HG03064 (cell line): ENCODE data around the gene RAI14.
"Not testable (repeated sequence)": the region's sequence is repeated elsewhere in the genome, so short reads cannot be mapped to it uniquely, and the experiment has no call there.

Experiments used
- ATAC-seq: cut with Tn5 transposase; IDR thresholded peaks from one replicate; pipeline ENCODE4 v1.9.1; 2021; ENCODE audit warnings: low read depth; ENCODE audit not compliant: unreplicated experiment

Gene RAI14

DNA sequence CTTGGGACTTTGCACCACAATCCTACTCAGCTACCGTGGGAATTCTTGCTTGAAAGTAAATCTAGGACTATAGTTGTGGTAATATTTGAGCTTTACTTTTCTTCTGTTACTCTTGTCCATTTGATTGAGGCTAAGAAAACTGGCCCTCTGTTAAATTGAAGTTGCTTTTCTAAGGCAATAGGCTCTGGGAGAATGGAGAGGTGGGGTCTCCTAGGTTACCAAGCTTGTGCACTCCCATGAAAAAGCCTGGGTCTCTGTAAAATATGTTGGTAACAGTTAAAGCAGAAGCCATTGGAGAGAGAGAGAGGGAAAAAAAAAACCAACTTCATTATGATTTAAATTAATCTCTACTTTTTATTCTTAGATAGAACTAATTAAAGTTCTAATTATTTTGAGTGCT is 68.6 kb downstream of the RAI14 start:
- ATAC-seq = no peak

- not testable (repeated sequence) for ATAC-seq
These were observed 71.1 kb downstream of the RAI14 start for GRCh38 chr5:34727166-34727749.

- ATAC-seq = no peak
These were observed 72.1 kb downstream of the RAI14 start for GRCh38 chr5:34728236-34728635.

- ATAC-seq = no peak
These were observed 75.5 kb downstream of the RAI14 start for GRCh38 chr5:34731435-34732232.

- ATAC-seq = no peak
These were observed 78.2 kb downstream of the RAI14 start for GRCh38 chr5:34734326-34734725.

DNA sequence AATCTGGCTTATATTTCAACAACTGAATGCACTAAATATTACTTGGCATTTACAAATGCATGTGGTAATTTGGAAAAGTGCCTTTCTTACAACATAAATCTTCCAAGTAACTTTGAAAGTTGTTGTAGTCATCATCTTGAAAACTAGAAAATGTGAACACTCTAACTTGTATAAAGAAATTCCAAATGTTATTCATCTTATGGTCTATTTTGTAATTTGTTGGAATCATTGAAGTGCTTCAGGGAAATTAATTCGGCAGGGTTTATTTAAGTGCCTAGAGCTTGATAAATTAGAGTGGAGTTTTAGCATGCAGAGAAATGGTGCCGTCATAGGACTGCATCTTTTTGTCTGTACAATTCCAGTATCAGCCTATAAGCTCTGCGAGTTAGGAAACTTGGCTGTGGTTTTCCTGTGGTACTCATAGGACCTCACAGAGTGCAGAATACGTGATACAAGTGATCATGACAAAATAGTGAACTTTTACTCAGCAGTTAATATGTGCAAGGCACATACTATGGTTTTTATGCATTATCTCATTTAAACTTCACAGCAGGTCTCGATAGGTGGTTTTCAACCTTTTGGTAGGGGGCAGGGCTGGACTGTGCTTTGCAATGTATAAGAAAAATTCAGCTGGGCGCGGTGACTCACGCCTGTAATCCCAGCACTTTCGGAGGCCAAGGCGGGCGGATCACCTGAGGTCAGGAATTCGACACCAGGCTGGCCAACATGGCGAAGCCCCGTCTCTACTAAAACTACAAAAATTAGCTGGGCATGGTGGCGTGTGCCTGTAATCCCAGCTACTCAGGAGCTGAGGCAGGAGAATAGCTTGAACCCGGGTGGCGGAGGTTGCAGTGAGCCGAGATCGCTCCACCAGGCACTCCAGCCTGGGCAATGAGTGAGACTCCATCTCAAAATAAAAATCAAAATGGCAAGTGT is 79.6 kb downstream of the RAI14 start:
- ATAC-seq = no peak

DNA sequence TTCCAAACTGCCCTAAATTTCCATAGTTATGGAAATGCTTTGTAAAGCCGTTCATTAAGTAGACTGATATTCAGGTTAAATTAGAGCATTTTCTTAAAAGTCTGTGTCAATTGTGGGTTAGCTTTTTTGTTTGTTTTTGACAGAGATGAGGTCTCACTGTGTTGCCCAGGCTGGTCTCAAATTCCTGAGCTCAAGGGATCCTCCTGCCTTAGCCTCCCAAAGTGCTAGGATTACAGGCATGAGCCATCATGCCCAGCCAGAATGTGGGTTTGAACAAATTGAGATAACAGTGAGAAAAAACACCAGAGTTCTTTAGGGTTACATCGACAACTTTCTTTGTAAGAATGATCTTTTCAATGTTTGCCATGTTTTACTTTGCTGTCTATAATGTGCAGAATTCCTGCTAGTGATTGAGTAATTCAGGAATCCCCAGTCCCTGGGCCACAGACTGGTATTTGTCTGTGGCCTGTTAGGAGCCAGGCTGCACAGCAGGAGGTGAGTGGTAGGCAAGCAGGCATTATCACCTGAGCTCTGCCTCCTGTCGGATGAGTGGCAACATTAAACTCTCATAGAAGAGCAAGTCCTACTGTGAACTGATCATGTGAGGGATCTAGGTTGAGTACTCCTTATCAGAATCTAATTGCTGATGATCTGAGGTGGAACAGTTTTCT is 80.5 kb downstream of the RAI14 start:
- ATAC-seq = no peak

- no peak for ATAC-seq
These were observed 81.6 kb downstream of the RAI14 start for GRCh38 chr5:34737731-34738130.

- ATAC-seq = no peak
These were observed 82.3 kb downstream of the RAI14 start for GRCh38 chr5:34738381-34738780.

DNA sequence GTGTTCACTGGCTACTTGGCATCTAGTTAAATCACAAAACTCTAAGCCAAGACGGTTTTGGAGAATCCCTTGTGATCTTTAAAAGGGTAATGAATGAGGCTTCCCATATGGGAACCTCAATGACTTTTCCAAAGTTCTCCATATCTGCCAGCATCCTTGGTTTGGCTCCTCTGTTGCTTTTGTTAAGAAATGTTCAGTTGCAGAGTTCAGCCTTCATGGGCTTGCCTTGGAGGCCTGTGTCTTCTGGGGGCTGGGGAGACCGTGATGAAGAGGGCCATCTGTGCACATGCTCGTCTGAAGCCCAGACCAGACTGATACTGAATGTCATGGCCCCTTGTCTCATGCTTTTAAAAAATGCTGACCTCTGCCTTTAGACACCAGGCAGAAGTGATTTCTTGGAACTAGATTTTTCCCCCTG is 84.3 kb downstream of the RAI14 start:
- no peak for ATAC-seq

DNA sequence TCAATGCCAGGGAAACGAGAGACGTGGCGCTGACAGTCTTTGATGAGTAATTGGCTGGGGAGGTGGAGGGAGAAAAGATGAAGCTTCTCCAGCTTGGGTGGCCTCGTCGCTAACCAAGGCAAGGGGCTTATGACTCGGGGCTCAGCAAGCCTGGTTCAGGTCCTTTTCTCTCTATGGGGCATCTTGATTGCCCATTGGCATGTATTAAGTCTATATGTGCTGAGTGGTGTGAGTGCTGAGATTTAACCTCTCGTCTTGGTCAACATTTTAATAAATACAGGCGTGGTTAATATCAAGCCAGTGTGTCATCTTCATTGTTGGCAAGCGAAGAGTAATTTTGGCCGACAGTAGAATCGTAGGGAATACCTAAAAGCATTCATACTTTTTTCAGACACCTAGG is 85.9 kb downstream of the RAI14 start:
- ATAC-seq = no peak

GRCh38 chr5:34743878-34744277 is 87.8 kb downstream of the RAI14 start:
- ATAC-seq = no peak

DNA sequence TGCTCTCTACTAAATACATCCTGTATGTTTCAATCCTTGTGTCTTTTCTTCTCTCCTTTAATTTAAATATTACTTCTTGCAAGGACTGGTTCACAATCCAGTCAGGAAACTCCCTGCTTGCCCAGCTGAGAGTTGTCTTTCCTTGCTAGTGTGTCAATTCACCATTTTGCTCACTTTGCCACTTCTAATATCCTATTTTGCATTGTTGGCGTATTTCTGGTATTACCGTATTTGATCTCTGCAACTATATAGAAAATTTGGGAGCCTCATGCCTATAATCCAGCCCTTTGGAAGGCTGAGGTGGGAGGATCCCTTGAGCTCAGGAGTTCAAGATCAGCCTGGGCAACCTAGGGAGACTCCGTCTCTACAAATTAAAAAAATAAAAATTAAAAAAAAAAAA is 92.3 kb downstream of the RAI14 start:
- ATAC-seq = no peak

- ATAC-seq = no peak
These were observed 93.3 kb downstream of the RAI14 start for GRCh38 chr5:34749431-34749873.

DNA sequence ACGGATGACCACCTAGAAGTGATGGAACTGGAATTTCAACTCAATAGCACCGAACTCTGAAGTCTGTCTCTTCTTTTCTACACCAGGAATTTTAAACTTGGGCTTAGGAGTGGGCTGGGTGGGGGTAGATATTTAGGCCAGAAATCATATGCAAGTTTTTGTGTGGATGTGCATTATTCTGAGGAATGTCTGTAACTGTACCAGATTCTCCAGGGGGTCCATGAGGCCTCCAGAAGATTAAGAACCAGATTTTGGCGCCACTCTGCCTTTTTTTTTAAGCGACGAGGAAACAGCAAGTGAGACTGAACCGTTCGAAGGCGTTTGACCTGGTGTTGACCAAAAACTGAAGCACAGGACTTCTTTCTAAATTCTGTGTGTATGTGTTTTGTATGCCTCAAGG is 94.1 kb downstream of the RAI14 start:
- ATAC-seq = no peak

GRCh38 chr5:34751807-34752736 is 95.9 kb downstream of the RAI14 start:
- no peak for ATAC-seq

GRCh38 chr5:34753236-34753635 is 97.1 kb downstream of the RAI14 start:
- not testable (repeated sequence) for ATAC-seq

DNA sequence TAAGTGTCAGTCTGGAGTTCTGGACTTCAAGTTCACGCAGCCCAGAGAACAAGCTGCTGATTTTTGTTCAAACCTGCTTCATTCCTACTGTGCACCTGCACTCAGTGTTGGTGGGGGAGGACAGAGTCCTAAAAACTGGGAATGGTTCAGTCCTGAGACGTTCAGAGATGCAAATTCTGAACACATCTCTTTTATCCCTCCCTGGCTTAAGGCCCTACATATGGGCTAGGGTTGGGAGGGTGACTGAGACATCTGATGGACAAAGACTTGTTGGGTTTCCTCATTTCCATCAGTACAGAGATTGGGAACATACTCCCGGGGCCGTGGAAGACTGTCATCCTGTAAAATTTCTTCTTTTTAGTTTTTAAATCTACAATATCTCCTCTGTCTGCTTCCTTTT is 99.8 kb downstream of the RAI14 start:
- ATAC-seq = no peak

DNA sequence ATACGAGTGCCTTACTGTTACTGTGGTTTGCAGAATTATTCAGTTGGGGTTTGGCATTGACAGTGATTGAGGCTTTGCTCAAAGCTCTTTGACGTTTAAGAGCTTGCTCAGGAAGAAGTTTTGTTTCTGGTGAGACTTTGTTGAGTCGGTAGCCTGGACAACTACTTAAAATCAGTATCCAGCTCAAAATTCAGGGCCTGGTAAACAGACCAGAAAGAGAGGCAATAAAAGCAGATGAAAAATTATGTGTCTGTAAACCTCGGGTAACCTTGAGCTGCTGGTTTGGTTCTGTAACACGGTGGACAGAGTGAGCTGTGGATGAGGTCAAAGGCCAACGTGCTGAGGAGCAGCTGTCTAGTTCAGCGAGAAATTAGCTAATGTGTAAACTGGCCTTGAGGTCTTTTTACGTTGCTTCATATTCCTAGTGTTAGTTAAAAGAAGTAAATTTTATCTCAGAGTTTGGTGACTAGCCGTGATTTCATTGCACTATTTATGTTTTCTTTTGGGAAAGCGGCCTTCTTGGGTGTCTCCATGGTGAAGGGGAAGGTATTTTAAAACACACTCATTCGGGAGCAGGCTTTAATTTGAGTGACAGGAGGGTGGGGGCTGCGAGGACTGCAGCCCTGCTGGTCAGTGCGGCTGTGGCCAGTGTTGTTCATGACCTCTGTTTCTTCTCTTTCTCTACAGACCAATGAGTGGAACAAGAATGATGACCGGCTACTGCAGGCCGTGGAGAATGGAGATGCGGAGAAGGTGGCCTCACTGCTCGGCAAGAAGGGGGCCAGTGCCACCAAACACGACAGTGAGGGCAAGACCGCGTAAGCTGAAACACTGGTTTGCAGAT is 100.9 kb downstream of the RAI14 start:
- no peak for ATAC-seq
